Measurements from ENCODE around the gene PPP1R12B. TPM values are rescaled to one million over a fixed set of nuclear protein-coding genes. Genes with fewer than 3 reads are reported as not detected.
"Not testable (repeated sequence)": the region's sequence is repeated elsewhere in the genome, so short reads cannot be mapped to it uniquely, and the experiment has no call there.

PPP1R12B gene
- total and polyA plus RNA-seq, 2 donors (not counting 3 experiments of a cell fraction or from before 2014, with no cell fraction given): 8.4 to 11.5 TPM

DNA sequence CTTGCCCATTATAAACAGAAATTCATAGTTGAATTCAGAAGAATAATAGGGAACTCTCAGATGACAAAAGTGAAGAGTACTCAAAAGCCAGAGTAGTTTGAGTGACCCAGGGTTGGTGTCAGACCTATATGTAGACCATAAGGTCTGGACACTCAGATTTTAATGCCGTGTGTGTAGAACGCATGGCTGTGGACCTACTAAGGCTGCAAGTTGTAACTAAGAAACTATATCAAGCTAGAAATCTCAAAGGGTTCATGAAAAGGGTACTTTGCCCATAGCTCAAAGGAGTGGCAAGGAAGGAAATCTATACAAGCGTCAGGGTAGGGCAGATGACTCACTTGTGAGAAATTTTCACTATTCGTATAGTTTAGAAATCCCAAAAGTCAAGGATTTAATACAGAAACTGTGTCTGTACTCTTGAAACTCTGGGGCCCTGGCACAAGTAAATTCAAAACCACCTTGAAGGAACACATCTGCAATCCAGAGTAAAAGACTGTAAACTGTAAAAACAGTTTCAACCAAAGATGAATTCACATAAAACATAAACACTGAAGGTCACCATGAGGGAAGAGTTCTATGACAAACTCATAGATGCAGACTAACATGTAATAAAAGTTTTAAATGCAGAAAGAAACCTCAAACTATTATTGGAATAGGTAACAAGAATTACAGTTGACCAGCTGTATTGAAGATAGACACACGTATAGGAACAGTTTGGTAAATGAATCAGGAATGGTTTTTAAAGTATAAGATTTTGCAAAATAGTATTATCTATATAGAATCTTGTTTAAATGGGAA is 108.1 kb downstream of the PPP1R12B start:
- H3K9me1 ChIP-seq (replicated peaks; ENCODE audit: control insufficient read depth, extremely low read depth, insufficient read depth, low read length); H3K9me3 ChIP-seq (replicated peaks; ENCODE audit: control insufficient read depth, insufficient read depth, low read length); POLR2A ChIA-PET; intact Hi-C loops (cut with micrococcal nuclease); dilution Hi-C loops (cut with MboI; ENCODE audit: extremely low pct_ligation_motif_present, low sequenced_read_pairs); H3K36me3 ChIP-seq (ENCODE audit: control insufficient read depth in 2 of 2, extremely low read depth in 1 of 2, insufficient read depth in 2 of 2, low read length in 2 of 2); H3K9ac ChIP-seq (replicated peaks; ENCODE audit: extremely low read depth, insufficient read depth, low read length); BruUV-seq (replicated peaks); H4K20me1 ChIP-seq (replicated peaks; ENCODE audit: control insufficient read depth, extremely low read depth, insufficient read depth, low read length); H3K79me2 ChIP-seq (ENCODE audit: control insufficient read depth, insufficient read depth, low read length); H3K4me3 ChIP-seq (replicated peaks in 1 of 3; ENCODE audit: insufficient read depth in 1 of 3, low read depth in 1 of 3, low read length in 3 of 3); H3K27me3 ChIP-seq (ENCODE audit: control insufficient read depth in 2 of 2, insufficient read depth in 2 of 2, low read length in 2 of 2); H3K4me1 ChIP-seq (ENCODE audit: control insufficient read depth, extremely low read depth, insufficient read depth, low read length): not testable (repeated sequence)
- FAIRE-seq: peak; percentile 53
- peak; percentile 61 for DNase-seq (ENCODE audit: low read depth, low spot score)
- CTCF ChIA-PET: interaction anchor here (0.6 to 1.0 kb wide), 2 partner anchors 9 to 267 kb away, joined by 3 to 4 read pairs; no protein-coding TSS in a partner anchor
- peak overlapping the region; percentile 64 for H3K4me2 ChIP-seq (ENCODE audit: insufficient read depth, low read length)
- TF ChIP-seq POLR2AphosphoS5 (IDR thresholded peaks at IDR 0.05; ENCODE audit: insufficient read depth, low read depth, low read length): peak; percentile 27
- peak; percentile 76 for TF ChIP-seq GATA2 (IDR thresholded peaks at IDR 0.05; ENCODE audit: insufficient read depth, insufficient read length, low read depth, low read length)
- TF ChIP-seq JUN (IDR thresholded peaks at IDR 0.05; ENCODE audit: borderline replicate concordance, insufficient read depth, insufficient read length, low read depth): peak; percentile 63
- TF ChIP-seq FOS (IDR thresholded peaks at IDR 0.05; ENCODE audit: borderline replicate concordance, insufficient read depth, low read length): peak; percentile 58
- H2AFZ ChIP-seq (ENCODE audit: low read depth, low read length): peak overlapping the region; percentile 36
- H3K27ac ChIP-seq (ENCODE audit: insufficient read depth, low read depth, low read length): peak overlapping the region; percentile 57

DNA sequence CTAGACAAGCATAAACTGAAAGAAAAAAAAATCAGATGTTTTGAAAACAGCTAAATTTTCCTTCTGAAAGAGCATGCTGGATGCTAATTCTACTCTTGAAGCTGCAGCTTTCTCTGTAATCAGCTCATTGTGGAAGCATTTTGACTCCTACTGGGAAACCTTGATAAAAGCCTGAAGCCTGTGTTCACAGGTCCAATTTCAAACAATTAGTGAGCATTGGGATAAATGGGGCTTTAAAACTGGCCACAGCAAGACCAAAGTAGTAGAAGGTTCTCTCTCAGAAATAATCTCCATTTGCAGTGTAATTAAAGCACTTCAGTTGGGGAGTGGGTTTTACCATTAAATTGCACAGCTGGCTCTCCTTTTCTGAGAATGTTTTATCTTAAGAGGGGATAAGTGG is 110.2 kb downstream of the PPP1R12B start:
- H3K79me2 ChIP-seq (ENCODE audit: control insufficient read depth, insufficient read depth, low read length); intact Hi-C loops (cut with micrococcal nuclease); H3K4me2 ChIP-seq (ENCODE audit: insufficient read depth, low read length); FAIRE-seq; H3K36me3 ChIP-seq (ENCODE audit: control insufficient read depth in 2 of 2, extremely low read depth in 1 of 2, insufficient read depth in 2 of 2, low read length in 2 of 2); H2AFZ ChIP-seq (ENCODE audit: low read depth, low read length); H4K20me1 ChIP-seq (replicated peaks; ENCODE audit: control insufficient read depth, extremely low read depth, insufficient read depth, low read length); H3K9me1 ChIP-seq (replicated peaks; ENCODE audit: control insufficient read depth, extremely low read depth, insufficient read depth, low read length); H3K4me1 ChIP-seq (ENCODE audit: control insufficient read depth, extremely low read depth, insufficient read depth, low read length); BruUV-seq (replicated peaks); H3K27me3 ChIP-seq (ENCODE audit: control insufficient read depth in 2 of 2, insufficient read depth in 2 of 2, low read length in 2 of 2); dilution Hi-C loops (cut with MboI; ENCODE audit: extremely low pct_ligation_motif_present, low sequenced_read_pairs); H3K9ac ChIP-seq (replicated peaks; ENCODE audit: extremely low read depth, insufficient read depth, low read length); H3K9me3 ChIP-seq (replicated peaks; ENCODE audit: control insufficient read depth, insufficient read depth, low read length); POLR2A ChIA-PET; H3K27ac ChIP-seq (ENCODE audit: insufficient read depth, low read depth, low read length); DNase-seq (ENCODE audit: low read depth, low spot score); H3K4me3 ChIP-seq (replicated peaks in 1 of 3; ENCODE audit: insufficient read depth in 1 of 3, low read depth in 1 of 3, low read length in 3 of 3): not testable (repeated sequence)
- CTCF ChIA-PET: interaction anchor here (1.1 to 3.4 kb wide), 3 partner anchors 14 to 261 kb away, joined by 3 to 17 read pairs (median 3); no protein-coding TSS in a partner anchor

DNA sequence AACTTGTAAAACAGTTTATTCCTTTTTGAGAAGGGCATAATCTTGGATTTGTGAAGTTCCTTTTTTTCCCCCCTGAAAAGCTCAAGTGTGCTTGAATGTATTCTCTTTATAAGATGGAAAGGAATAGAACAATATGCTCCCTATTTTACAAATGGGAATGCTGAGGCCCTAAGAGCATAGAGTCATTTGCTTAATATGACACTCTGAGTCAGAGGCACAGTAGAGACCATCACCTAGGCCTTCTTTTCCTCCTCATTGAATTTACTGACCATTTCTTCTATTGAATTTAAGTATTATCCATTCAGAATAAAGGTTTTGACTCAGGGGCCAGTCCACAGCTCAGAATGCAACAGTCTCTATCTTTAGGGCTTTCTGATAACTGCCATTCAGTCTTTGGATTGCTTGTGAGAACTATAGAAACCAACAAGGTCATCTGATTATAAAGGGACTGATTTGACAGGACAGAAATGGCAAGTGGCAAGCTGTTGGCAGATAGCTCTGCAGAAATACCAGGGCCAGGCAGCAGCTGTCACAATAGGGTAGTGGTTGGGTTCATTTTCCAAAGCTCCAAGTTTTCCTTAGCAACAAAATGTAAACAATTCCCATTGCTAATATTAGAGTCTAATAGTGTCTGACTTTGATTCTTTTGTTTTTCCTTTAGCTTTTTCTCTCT is 111.1 kb downstream of the PPP1R12B start:
- dilution Hi-C loops (cut with MboI; ENCODE audit: extremely low pct_ligation_motif_present, low sequenced_read_pairs); H3K9ac ChIP-seq (replicated peaks; ENCODE audit: extremely low read depth, insufficient read depth, low read length); H3K9me3 ChIP-seq (replicated peaks; ENCODE audit: control insufficient read depth, insufficient read depth, low read length); H3K27me3 ChIP-seq (ENCODE audit: control insufficient read depth in 2 of 2, insufficient read depth in 2 of 2, low read length in 2 of 2); BruUV-seq (replicated peaks); H2AFZ ChIP-seq (ENCODE audit: low read depth, low read length); H3K27ac ChIP-seq (ENCODE audit: insufficient read depth, low read depth, low read length); H3K9me1 ChIP-seq (replicated peaks; ENCODE audit: control insufficient read depth, extremely low read depth, insufficient read depth, low read length); H3K4me1 ChIP-seq (ENCODE audit: control insufficient read depth, extremely low read depth, insufficient read depth, low read length); H4K20me1 ChIP-seq (replicated peaks; ENCODE audit: control insufficient read depth, extremely low read depth, insufficient read depth, low read length); H3K79me2 ChIP-seq (ENCODE audit: control insufficient read depth, insufficient read depth, low read length); H3K4me3 ChIP-seq (replicated peaks in 1 of 3; ENCODE audit: insufficient read depth in 1 of 3, low read depth in 1 of 3, low read length in 3 of 3); H3K36me3 ChIP-seq (ENCODE audit: control insufficient read depth in 2 of 2, extremely low read depth in 1 of 2, insufficient read depth in 2 of 2, low read length in 2 of 2); POLR2A ChIA-PET; H3K4me2 ChIP-seq (ENCODE audit: insufficient read depth, low read length): not testable (repeated sequence)
- CTCF ChIA-PET: interaction anchor here (1.1 to 3.4 kb wide), 5 partner anchors 42 to 260 kb away, joined by 3 to 17 read pairs (median 4); no protein-coding TSS in a partner anchor
- FAIRE-seq (peak; percentile 59), DNase-seq (ENCODE audit: low read depth, low spot score) (peak; percentile 64)
- intact Hi-C loops (cut with micrococcal nuclease): loop anchor here (5.0 kb wide), 1 partner anchor 112 kb away; the partner anchor contains the start of gene PPP1R12B
